Measurements from ENCODE around the gene EMP2. TPM values are rescaled to one million over a fixed set of nuclear protein-coding genes. Genes with fewer than 3 reads are reported as not detected.

Gene EMP2
- total RNA-seq, 1 experiment from 2014 or later = 14.4 TPM

DNA sequence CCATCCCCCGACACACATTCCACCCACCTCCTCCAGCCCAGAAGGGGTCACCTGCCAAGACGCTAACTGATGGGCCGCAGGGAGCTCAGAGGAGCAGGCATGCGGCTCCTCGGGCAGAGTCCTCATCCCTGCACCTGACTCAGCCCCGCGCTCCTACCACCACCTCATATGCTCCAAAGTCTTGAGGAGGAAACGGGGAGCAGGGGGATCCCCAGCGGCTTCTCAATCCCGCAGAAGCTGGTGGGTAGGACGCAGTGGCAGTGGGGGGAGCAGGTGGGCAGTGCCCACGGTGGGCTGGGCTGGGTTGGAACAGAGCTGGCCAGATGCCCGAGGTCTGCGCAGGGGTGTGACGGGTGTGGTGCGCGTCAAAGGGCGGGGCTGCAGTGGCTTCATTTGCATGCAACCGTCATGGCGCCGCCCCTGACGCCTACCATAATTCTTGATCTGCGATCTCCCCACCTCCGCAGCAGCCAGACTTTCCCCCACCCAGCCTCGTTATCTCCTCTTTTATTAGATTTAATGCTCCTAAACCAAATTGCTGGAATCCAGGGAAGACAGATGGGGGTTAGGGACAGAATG is 39.0 kb upstream of the EMP2 start:
- Mint-ChIP-seq H3K27me3 (ENCODE audit: low read depth) (no peaks in the 10 kb centered on the region; the same call in 1 of the 2 replicates), H3K27ac (no peak overlapping the region), H3K36me3 (ENCODE audit: insufficient read depth in 1 of 3, low read depth in 3 of 3) (no peaks in the 10 kb centered on the region), H3K4me3 (peak overlapping the region in 1 of 2 experiments; percentile 62; a peak in 3 of 5 replicates), H3K9me3 (no peaks in the 10 kb centered on the region), H3K4me1 (peaks cover 33 to 45% of the 10 kb centered on the region in 2 experiments)
- no peak overlapping the region for H3K23ac ChIP-seq (ENCODE audit: insufficient read length, low read depth, low read length)
- no peak overlapping the region for H2BK5ac ChIP-seq (ENCODE audit: insufficient read length, low read length)
- no peak overlapping the region for H2AK5ac ChIP-seq (ENCODE audit: insufficient read length, low read length)
- no peak overlapping the region for H4K91ac ChIP-seq (ENCODE audit: insufficient read length, low read depth, low read length)
- H3K27ac ChIP-seq (ENCODE audit: insufficient read length, low read depth, low read length) = no peak overlapping the region
- no peak overlapping the region for H3K9ac ChIP-seq (ENCODE audit: extremely low read depth, insufficient read length, low read length)
- peak; percentile 75 for DNase-seq
- H2AFZ ChIP-seq (ENCODE audit: low read length) = no peak overlapping the region
- H2BK15ac ChIP-seq (ENCODE audit: low read depth, low read length) = no peak overlapping the region
- H3K23me2 ChIP-seq (ENCODE audit: insufficient read length, low read depth, low read length, poor library complexity, severe bottlenecking) = peaks cover 4% of the 10 kb centered on the region
- H4K8ac ChIP-seq (replicated peaks; ENCODE audit: insufficient read length, low read depth, low read length) = no peak overlapping the region
- no peaks in the 10 kb centered on the region for H3K27me3 ChIP-seq (ENCODE audit: insufficient read depth, low read length)
- H2BK20ac ChIP-seq (ENCODE audit: low read depth, low read length, poor library complexity, severe bottlenecking) = no peak overlapping the region
- H3K79me1 ChIP-seq (ENCODE audit: insufficient read depth, low read depth, low read length, poor library complexity, severe bottlenecking) = no peaks in the 10 kb centered on the region
- no peak overlapping the region for H3T11ph ChIP-seq (ENCODE audit: low read length)
- peaks cover 10% of the 10 kb centered on the region; the same call in 1 of the 2 replicates for H3K4me1 ChIP-seq (ENCODE audit: insufficient read depth, low read length)
- no peak overlapping the region for H3K18ac ChIP-seq (ENCODE audit: insufficient read length, low read depth, low read length)
- no peak overlapping the region for H2BK12ac ChIP-seq (ENCODE audit: insufficient read length, low read depth, low read length)
- TF ChIP-seq, protein P1, sequence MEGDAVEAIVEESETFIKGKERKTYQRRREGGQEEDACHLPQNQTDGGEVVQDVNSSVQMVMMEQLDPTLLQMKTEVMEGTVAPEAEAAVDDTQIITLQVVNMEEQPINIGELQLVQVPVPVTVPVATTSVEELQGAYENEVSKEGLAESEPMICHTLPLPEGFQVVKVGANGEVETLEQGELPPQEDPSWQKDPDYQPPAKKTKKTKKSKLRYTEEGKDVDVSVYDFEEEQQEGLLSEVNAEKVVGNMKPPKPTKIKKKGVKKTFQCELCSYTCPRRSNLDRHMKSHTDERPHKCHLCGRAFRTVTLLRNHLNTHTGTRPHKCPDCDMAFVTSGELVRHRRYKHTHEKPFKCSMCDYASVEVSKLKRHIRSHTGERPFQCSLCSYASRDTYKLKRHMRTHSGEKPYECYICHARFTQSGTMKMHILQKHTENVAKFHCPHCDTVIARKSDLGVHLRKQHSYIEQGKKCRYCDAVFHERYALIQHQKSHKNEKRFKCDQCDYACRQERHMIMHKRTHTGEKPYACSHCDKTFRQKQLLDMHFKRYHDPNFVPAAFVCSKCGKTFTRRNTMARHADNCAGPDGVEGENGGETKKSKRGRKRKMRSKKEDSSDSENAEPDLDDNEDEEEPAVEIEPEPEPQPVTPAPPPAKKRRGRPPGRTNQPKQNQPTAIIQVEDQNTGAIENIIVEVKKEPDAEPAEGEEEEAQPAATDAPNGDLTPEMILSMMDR (conservative IDR thresholded peaks at IDR 0.05) = no peak
- H3K14ac ChIP-seq (ENCODE audit: insufficient read depth, low read length) = peak overlapping the region; percentile 68
- H4K20me1 ChIP-seq (ENCODE audit: control insufficient read depth, insufficient read depth, insufficient read length) = no peaks in the 10 kb centered on the region
- H3K4ac ChIP-seq (ENCODE audit: low read depth, low read length) = no peak overlapping the region; the same call in 1 of the 2 replicates
- no peak overlapping the region for H3K56ac ChIP-seq (ENCODE audit: insufficient read length, low read depth, low read length)
- no peaks in the 10 kb centered on the region for H3K9me3 ChIP-seq (ENCODE audit: control insufficient read depth, low read depth, low read length)
- no peak overlapping the region for H2BK120ac ChIP-seq (ENCODE audit: low read depth, low read length, poor library complexity, severe bottlenecking)
- peak overlapping the region; percentile 24 for H3K4me2 ChIP-seq (ENCODE audit: insufficient read depth, insufficient read length, low read length)
- no CpG with 5 or more reads among the region's 25 CpGs for WGBS (ENCODE audit: extremely low coverage, insufficient read length, low lambda C conversion rate)
- no peaks in the 10 kb centered on the region for H3K79me2 ChIP-seq (ENCODE audit: insufficient read depth, low read length)
- no peak overlapping the region for H4K5ac ChIP-seq (ENCODE audit: insufficient read length, low read depth, low read length)

Data from H9 (cell line).